Stimulated activated CD8-positive, alpha-beta memory T cell treated with anti-CD3 and anti-CD28 coated beads, Interleukin-4, amount 100 ng/mL, for 24 hours (primary cell): Measurements from ENCODE around the gene IMMP2L.

ENCODE experiments used
- DNase-seq: peaks from one replicate; pipeline ENCODE4 v3.0.0-alpha.2; 2020; ENCODE audit warnings: low read depth

IMMP2L gene

DNA sequence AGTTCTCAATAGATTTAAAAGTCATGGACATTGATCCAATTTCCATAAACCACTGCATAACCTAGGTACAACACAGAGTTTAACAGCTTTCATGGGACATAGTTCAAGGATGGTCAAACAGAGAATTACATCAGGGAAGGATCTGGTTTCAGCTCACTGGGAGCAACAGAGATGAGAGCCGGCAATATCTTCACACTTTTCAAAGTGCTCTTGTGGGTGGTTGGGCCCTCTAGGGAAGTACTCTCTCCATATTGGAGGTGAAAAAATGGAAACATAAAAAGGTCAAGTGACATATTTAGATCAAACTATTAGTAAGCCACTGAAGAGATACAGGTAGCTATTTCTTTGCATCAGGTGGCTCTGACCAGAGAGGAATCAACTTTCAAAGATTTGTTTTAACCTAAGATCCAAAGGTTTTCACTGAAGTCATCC, 533.1 kb downstream of the IMMP2L start:
- no peak for DNase-seq

DNA sequence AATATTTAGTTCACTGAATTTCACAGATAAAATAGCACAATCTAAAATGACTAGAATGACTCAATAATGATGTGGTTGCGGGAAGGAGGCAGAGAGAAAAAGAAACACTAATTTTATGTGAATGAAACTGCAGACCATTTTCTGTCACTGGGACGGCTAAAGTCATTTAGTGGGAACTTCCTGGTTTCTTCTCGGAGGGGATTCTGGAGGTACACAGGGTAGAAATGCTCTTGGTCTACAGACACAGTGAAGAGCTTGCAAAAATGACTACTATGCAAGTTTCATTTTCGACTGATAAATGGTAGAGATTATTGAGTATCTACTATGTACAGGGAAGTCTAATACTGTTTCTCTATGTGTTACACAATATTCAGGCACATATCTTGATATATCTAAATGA, 534.9 kb downstream of the IMMP2L start:
- DNase-seq: no peak

DNA sequence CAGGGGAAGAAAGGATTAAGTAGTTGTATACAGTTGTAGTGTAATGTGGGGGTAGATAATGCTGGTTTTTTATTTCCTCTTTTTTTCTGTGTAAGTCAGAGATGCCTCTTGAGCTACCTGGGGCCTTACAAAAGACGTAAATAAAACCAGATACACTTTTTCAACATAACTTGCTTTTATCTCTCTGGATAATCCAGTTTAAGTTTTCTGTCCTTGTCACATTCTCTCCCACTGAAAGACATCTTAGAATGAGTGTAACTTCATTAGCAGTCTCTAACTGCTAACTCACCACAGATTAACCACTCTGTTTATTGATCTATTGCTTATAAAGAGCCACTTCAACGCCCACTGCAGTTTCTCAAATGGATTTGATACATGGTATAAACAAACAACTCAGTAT, 535.5 kb downstream of the IMMP2L start:
- no peak for DNase-seq

DNA sequence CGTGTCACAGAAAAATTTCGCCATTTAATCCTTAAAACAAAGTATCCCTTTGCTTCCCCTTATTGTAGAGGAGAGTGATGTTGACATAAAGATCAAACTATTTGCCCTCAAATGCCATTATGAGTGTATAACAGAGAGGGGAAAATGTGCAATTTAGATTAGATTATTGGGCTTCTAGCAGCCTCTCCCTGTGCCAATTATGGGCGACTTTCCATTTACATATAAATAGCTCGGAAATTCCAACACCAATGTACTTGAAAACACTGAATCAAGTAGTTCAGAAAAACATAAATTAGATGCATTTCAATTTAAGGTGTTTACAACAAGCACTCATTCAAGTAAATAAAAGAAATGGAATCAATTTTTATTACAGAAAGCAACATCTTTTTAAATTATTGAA, 535.9 kb downstream of the IMMP2L start:
- no peak for DNase-seq

DNA sequence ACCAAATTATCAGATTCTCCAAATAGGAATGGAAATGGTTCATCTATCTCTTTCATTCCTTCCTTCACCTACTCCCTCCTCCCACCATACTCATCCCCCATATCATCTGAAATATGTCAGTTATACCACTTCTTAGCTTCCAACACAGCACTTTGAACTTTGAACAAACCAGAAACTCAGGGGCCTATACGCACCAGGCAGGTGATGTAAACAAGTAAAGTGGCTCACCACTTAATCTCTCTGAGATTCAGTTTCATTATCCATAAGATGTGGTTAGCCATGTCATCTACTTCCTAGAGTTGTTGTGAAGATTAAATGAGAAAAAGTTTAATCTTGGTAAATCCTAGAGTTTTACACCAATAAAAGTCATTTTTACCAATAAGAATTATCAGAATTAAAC, 537.3 kb downstream of the IMMP2L start:
- DNase-seq: no peak

DNA sequence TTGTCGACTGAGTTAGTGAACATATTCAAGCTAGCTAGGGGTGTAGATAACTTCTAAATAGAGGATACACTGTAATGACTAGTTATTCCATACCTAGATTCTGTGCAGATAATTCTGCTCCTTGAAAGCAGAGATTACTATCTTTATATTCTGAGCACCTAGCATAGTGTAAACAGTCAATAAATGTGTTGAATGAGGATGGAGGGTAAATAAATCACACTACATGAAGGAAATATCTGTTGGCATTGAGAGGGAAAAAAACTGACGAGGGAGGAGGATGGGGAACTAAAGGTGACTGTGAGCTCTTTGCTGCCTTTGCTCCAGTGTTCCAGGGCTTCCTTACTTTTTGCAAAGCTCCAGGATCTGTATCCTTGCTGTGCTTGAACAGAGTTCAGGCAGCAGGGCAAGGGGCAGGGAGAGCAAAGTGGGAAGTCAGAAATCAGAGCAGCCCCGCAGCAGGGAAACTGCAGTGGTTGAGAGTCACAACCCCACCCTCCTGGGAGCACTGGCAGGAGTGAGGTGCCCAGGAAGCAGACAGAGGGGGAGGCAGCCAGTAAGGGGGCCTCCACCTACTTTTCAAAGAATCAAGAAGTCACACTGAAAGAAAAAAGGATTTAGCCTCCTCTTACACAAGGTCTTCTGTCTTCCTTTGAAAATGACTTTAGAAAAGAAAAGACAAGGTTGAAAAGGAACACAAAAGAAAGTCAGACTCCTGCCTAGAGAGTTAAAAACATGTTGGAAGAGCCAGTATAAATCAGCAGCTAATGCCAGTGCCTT, 543.1 kb downstream of the IMMP2L start:
- no peak for DNase-seq

DNA sequence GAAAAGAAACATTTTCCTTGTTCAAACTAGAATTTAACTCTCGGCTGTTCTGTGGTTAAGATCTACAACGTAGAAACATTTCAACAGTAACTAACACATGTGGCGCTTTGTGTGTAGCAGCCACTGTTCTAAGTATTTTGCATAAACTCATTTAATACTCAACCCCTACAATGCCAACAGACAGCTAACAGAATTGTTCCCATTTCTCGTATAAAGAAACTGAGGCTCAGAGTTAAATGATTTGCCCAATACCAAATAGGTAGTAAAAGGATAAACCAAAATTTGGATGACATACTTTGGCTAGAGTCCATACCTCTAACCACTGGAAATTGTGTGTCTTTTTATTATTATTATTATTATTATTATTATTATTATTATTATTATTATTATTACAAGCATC, 543.8 kb downstream of the IMMP2L start:
- DNase-seq: no peak

DNA sequence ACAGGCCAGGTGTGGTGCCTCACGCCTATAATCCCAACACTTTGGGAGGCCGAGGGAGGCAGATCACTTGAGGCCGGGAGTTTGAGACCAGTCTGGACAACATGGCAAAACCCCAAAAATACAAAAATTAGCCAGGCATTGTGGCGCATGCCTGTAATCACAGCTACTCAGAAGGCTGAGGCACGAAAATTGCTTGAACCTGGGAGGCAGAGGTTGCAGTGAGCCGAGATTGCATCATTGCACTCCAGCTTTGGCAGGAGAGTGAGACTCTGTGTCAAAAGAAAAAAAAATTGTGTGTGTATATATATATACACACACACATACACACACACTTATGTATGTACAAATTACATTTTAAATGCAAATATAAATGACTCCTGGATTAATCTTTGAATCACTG, 548.2 kb downstream of the IMMP2L start:
- DNase-seq: no peak

DNA sequence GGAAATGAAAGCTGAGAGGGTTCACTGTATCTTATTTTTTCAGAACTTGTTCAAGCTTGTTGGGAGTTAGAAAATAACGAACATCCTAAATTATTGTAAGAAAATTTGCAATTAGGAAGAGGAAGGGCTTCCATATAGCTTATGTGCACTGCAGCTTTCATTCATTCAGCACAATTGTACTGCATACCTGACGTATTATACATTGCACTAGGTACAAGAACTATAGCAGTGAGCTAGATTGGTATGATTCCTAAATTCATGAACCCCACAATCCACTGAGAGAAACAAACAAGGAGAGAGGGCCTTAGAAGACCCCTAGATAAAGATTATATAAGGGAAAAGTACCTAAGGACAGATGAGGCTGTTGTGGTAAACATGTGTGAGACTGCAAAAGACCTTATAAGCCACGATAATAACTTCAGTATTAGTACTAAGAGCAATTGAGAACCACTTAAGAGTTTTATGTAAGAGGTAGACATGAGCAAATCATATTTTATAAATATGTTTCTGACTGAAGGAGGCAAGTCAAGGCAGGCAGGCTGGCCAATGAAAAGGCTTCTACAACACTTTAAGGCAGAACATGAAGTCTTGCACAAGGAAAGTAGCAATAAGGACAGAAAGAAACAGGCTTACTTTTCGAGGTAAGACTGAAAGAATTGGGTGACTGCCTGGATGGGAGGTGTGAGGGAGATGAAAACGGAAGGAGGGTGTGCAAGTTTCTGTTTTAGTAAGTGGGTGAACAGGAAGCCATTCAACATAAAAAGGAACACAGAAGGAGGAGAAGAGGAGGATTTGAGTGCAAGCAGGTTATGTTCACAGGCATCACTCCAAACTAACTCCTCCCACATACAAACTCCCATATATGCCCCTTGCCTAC, 549.3 kb downstream of the IMMP2L start:
- no peak for DNase-seq

DNA sequence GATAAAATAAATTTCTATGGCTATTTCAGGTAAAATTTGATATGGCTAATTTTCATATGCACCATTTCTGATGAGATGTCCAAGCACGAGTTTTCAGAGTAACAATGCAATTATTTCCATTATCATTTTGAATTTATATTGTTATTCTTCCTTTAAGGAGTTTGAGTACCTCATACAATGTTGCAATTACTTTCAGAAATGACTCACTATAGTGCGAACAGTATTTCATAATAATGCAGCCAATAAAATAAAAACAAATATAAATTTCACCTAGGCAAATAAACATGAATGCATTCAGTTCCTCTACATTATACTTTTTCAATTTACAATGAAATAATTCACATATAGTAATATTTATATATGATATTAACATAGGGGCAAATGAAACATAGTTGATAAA, 550.1 kb downstream of the IMMP2L start:
- no peak for DNase-seq

DNA sequence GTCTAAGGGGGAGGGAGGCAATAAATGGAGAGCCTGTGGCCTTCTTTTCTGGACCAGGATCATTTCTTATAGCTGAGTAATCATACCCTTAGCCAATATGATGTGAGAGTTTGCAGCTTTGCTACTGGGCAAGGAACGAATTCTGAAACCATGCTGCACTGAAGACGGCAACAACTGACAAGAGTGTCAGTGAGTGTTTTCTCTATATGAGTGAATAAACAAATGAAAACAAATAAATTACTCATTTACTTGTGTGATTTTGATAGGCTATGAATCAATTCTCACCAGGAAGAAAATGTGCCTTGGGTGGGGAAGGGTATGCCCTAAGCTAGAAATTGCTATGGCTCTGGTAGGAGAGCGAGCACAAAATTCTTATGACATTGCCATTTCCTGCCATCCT, 550.8 kb downstream of the IMMP2L start:
- no peak for DNase-seq

DNA sequence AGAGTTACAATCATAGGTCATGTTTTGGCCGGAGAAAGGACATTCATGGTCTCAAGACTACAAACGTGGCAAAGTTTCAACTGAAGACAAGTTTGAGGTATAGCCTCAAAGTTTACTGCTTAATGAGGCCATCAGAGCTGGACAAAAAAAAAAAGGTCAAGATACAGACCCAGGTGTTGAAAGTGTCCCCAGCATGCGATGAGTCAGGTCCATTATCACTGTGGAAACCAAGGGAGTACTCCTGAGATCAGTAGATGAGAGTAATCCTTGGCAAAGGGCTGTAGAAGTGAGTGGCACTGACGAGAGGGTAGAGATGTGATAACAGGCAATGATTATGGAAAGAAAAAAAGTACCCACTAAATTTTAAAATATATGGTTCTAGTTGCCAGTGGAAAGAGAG, 551.5 kb downstream of the IMMP2L start:
- no peak for DNase-seq

DNA sequence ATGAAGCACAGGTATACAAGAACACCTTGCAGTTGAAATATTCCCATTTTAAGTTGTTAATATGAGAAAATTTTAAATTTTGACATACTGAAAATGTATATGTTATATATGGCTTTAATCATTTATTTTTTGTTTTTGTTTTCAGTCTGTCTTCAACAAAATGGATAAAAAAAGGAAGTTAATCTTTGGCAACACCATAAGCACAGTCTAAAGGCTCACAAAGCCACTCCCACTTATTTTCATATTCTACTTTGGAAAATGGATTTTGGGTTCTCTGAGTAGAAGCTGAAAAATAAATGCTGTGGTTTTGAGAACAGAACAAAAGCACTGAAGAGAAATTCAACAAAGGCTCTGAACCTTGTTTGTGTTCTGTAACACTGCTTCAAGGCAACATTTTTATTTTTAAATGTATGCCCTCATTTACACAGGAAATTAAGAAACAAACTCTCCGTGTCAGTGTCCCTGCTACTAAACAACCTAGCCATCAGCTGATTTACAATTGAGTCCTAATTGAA, 552.7 kb downstream of the IMMP2L start:
- DNase-seq: no peak

DNA sequence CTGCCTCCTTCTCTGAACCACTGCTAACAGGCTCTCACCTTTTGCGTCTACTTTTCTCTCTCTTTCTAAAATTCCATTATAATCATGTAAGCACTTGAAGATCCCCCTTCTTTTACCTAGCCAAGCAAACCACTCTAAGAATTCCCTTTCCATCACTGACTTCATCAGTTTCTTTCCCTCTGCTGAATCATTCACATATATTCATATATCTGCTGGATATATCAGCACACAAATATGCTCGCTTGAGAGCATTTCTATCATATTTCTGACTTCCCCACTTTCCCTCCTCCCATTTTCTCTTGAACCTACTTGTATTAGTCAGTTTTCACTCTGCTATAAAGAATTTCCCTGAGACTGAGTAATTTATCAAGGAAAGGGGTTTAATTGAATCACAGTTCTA, 555.6 kb downstream of the IMMP2L start:
- DNase-seq: no peak

DNA sequence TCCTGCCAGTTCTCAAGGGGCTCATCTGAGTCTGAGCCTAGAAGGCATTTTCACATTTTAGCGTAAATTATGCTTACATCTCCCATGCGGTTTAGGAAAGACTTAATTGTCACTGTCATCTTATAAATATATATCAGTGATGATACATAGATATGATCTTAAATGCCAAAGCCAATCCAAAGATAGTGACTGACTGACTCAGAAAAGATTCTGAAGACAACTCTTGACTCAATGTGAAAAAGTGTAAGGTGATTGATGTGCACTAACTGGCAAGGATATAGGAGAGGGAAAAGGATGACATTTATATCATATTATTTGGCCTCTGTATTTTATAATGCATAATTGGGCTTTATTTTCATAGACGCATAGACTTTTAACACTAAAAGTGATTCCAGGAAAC, 556.3 kb downstream of the IMMP2L start:
- no peak for DNase-seq

DNA sequence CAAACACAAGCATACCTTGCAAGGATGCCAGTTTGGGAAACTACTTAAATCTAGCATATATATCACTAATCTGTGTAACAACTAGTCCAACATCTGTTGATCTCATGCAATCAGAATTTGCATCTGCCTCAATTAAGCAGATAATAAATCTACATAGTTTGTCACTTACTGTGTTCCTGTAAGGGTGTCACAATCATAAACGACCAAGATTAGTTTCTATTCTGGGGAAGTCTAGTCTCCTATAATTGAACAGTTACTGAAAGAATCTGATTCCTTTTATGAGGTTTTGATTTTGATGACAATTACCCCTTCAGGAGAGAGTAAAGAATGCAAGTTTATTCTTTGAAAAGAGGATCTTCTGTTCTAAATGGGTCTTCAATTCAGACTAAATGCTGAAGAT, 556.8 kb downstream of the IMMP2L start:
- DNase-seq: no peak

DNA sequence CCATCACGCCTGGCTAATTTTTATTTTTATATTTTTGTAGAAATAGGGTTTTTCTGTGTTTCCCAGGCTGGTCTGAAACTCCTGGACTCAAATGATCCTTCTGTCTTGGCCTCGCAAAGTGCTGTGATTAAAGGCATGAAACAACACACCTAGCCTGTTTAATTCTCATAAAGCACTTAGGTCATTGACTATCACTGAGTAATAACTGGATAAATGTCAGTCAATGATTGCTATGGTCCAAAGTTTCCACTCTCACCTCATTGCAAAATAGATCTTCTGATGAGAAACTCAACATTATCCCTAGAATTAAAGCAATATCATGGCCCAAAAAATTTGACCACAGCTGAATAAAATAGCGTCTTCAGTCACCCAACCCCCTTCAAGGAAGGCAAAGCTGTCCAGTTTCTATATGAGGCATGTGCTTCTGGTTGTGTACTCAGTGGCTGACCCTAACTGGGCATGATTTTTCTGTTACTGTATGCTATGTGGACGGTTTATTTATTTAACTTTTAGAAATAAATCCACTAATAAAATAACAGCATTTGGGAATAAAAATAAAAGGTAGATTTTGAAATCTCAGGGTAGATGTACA, 557.9 kb downstream of the IMMP2L start:
- DNase-seq: no peak

DNA sequence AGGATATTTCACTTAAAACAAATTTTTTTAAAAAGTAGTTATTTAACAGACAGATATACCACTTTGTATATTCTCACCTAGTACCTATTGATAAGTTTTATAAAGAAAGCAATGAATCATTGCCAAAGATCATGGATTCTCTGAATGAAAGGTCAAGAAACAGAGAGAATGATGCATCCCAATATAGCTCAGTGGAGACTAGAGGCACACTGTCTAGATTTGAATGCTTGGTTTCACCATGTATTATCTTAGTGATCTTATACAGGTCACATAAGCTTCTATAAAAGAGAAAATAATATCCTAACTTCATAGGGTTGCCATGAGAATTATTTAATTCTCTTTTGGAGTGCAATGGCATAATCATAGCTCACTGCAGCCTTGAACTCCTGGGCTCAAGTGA, 558.4 kb downstream of the IMMP2L start:
- DNase-seq: no peak

DNA sequence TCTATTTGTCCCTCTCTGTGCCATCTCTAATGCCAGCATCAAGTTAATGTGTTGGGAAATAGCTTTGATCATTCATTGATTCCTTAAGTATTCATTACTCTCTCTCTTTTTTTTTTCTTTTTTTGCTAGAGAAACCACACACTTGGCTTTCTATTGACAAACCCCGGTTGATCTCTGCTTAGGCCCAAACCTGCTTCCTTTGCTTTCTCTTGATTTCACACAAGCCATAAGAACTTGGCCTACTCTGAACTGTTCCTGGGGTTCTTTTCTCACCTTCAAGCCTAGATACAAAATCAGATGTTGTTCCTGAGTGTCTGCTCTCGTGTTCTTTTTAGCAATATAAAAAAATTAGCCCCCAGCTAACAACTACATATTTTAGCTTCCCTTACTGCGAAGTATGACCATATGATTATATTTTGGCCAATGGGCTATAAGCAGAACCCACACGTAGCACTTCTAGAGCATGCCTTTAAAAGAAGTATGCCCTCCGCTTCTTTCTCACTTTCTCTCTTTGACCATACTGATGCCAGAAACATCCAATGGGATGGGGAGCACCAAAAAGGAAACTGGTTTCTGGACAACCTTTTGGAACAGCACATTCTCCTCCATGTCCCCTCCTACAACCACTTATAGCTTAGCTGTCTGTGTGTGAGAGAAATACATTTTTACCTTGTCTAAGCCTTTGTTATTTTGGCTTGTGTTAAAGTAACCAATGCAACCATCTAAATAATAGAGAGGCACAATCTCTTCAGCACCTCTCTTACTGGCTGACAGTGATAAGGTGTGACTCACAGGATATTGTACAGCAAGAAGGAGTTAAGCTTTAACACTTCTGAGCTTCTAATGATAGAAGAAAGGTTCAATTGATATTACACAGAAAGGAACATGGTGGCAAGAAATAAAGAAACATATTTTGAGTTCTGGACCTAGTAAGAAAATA, 568.0 kb downstream of the IMMP2L start:
- DNase-seq: no peak

DNA sequence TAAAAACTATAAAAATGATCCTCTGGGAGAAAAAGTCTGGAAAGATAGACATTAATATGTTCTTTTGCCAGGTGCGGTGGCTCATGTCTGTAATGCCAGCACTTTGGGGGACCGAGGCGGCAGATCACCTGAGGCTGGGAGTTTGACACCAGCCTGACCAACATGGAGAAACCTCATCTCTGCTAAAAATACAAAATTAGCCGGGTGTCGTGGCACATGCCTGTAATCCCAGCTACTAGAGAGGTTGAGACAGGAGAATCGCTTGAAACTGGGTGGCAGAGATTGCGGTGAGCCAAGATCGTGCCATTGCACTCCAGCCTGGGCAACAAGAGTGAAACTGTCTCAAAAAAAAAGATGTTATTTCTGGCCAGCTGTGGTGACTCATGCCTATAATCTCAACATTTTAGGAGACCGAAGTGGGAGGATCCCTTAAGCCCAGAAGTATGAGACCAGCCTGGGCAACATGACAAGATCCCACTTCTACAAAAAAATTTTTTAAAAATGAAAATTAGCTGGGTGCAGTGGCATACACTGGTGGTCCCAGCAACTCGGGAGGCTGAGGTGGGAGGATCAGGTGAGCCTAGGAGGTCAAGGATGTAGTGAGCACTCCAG, 573.3 kb downstream of the IMMP2L start:
- no peak for DNase-seq

DNA sequence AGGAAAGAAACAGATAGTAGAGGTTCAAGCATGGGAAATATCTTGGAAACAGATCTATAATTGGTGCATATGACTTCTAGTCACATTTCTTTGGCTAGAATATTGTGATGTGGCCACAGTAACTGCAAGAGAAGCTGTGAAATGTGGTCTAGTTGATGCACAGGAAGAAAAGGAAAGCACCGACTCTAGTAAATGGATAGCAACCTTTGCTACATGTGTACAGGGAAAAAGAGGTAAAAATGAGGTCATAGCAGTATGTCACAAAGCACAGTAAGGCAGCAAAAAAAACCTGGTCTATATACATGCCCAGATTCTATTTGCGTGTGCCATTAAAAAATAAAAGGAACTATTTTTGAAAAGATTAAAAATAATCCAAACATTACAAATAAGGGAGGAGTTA, 573.9 kb downstream of the IMMP2L start:
- no peak for DNase-seq
